WTC11 (cell line): ENCODE data around the gene FBN3. TPM values are rescaled to one million over a fixed set of nuclear protein-coding genes. Genes with fewer than 3 reads are reported as not detected.

Source experiments
- ATAC-seq: fragments of 200-7000 bp; cut with Tn5 transposase; 2 replicates; pipeline ENCODE4 v1.10.0; 2021; ENCODE audit warnings: mild to moderate bottlenecking, moderate library complexity
- CTCF ChIA-PET: fragments of 300-600 bp; sonication (Branson Sonifier 250); formaldehyde crosslinking; loops from one replicate; lab custom pipeline; 2021; ENCODE audit warnings: antibody characterized with exemption; lab: Charles Lee
- POLR2A ChIA-PET: fragments of 350-600 bp; sonication (Branson Sonifier 250); formaldehyde crosslinking; loops from one replicate; lab custom pipeline; 2021; ENCODE audit warnings: antibody characterized with exemption; lab: Charles Lee
- DNase-seq: peaks from one replicate; pipeline ENCODE4 v3.0.0; 2021; ENCODE audit warnings: low spot score
- H3K27ac Mint-ChIP-seq: 2 replicates; pipeline ENCODE4 v1.8.0; 2021; ENCODE audit warnings: mixed read lengths
- H3K27me3 Mint-ChIP-seq: 2 replicates; pipeline ENCODE4 v1.8.0; 2021; ENCODE audit warnings: low read depth, mild to moderate bottlenecking, moderate library complexity, mixed read lengths
- H3K36me3 Mint-ChIP-seq: 2 replicates; pipeline ENCODE4 v1.8.0; 2021; ENCODE audit warnings: mixed read lengths
- H3K4me1 Mint-ChIP-seq: 2 replicates; pipeline ENCODE4 v1.8.0; 2022; ENCODE audit warnings: mixed read lengths
- H3K4me3 Mint-ChIP-seq: 2 replicates; pipeline ENCODE4 v1.8.0; 2021; ENCODE audit warnings: mild to moderate bottlenecking, moderate library complexity, mixed read lengths
- H3K9me3 Mint-ChIP-seq: 2 replicates; pipeline ENCODE4 v1.8.0; 2021; ENCODE audit warnings: mixed read lengths
- AFF4 ChIP-seq: sonication (generic); formaldehyde crosslinking; IDR thresholded peaks from 2 replicates; pipeline ENCODE4 v1.8.1; 2023; ENCODE audit warnings: mild to moderate bottlenecking, missing genetic modification reagents, borderline replicate concordance
- FOXK1 ChIP-seq: sonication (generic); formaldehyde crosslinking; IDR thresholded peaks from 2 replicates; pipeline ENCODE4 v1.8.0; 2022; ENCODE audit warnings: mild to moderate bottlenecking, moderate library complexity, missing genetic modification reagents
- IRF2 ChIP-seq: sonication (generic); formaldehyde crosslinking; IDR thresholded peaks from 2 replicates; pipeline ENCODE4 v1.8.0; 2022; ENCODE audit warnings: low read depth, missing genetic modification reagents, borderline replicate concordance
- JAZF1 ChIP-seq: fragments of 250-450 bp; sonication (Bioruptor Pico); IDR thresholded peaks from 2 replicates; pipeline ENCODE4 v1.9.0; 2021; ENCODE audit warnings: moderate library complexity, mild to moderate bottlenecking, inconsistent platforms
- TCF7 ChIP-seq: sonication (generic); formaldehyde crosslinking; IDR thresholded peaks from 2 replicates; pipeline ENCODE4 v1.8.0; 2022; ENCODE audit warnings: mild to moderate bottlenecking, low read depth, missing genetic modification reagents, moderate library complexity
- ZBTB21 ChIP-seq: sonication (generic); formaldehyde crosslinking; IDR thresholded peaks from 2 replicates; pipeline ENCODE4 v1.8.1; 2023; ENCODE audit warnings: mild to moderate bottlenecking, missing genetic modification reagents, borderline replicate concordance
- ZBTB43 ChIP-seq: sonication (generic); formaldehyde crosslinking; IDR thresholded peaks from 2 replicates; pipeline ENCODE4 v1.8.1; 2023; ENCODE audit warnings: mild to moderate bottlenecking, missing genetic modification reagents
- ZNF219 ChIP-seq: sonication (generic); formaldehyde crosslinking; IDR thresholded peaks from 2 replicates; pipeline ENCODE4 v1.8.0; 2023; ENCODE audit warnings: missing genetic modification reagents, mild to moderate bottlenecking, borderline replicate concordance
- ZSCAN18 ChIP-seq: fragments of 250-450 bp; sonication (Bioruptor Pico); IDR thresholded peaks from 2 replicates; pipeline ENCODE4 v2.1.2; 2022; ENCODE audit warnings: mild to moderate bottlenecking, moderate library complexity
- total RNA-seq: library from RNA; stranded (reverse); gene quantifications from 3 replicates; pipeline ENCODE4 v1.2.3, GENCODE V29; 2021
- TF ChIP-seq, protein P1 (sequence below): sonication (generic); formaldehyde crosslinking; IDR thresholded peaks from 2 replicates; pipeline ENCODE4 v1.8.1; 2022; ENCODE audit warnings: missing genetic modification reagents, borderline replicate concordance
- TF ChIP-seq, protein P2 (sequence below): fragments of 200-600 bp; IDR thresholded peaks from 2 replicates; pipeline ENCODE4 v1.8.0; 2022; ENCODE audit warnings: antibody characterized with exemption
- TF ChIP-seq, protein P3 (sequence below): sonication (generic); formaldehyde crosslinking; IDR thresholded peaks from 2 replicates; pipeline ENCODE4 v1.8.1; 2023; ENCODE audit warnings: mild to moderate bottlenecking, missing genetic modification reagents
- TF ChIP-seq, protein P4 (sequence below): fragments of 250-450 bp; sonication (Bioruptor Pico); conservative IDR thresholded peaks from 2 replicates; pipeline ENCODE4 v1.9.0; 2021; ENCODE audit warnings: mild to moderate bottlenecking
- TF ChIP-seq, protein P5 (sequence below): fragments of 250-450 bp; sonication (Bioruptor Pico); IDR thresholded peaks from 2 replicates; pipeline ENCODE4 v1.9.0; 2021; ENCODE audit warnings: mild to moderate bottlenecking

Gene FBN3
- total RNA-seq, 1 experiment from 2014 or later = 54.8 TPM

DNA sequence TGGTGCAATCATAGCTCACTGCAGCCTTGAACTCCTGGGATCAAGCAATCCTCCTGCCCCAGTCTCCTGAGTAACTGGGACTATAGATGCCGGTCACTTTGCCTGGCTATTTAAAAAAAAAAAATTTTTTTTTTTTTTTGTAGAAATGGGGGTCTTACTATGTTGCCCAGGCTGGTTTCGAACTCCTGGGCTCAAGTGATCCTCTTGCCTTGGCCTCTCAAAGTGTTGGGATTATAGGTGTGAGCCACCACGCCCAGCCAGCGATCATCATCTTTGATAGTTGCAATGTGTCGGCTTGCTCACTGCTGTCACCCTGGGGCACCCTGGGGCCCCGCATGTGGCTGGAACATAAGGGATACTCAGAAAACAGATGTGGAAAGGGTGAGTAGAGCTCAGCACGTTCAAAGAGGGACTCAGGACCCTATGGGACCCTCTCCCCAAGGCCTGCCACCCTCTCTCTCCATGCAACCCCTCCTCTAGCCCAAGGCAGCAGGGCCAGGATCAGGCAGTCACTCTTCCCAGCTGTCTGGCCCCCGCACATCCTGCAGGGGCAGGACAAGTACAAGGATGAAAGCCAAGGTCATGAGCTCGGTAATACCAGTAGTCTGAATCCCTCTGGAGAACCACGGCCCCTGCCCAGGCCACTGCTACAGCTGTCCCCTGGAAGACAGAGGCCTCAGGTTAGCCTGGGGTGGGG is 103.4 kb downstream of the FBN3 start (continued):
- TF ChIP-seq, protein P1, sequence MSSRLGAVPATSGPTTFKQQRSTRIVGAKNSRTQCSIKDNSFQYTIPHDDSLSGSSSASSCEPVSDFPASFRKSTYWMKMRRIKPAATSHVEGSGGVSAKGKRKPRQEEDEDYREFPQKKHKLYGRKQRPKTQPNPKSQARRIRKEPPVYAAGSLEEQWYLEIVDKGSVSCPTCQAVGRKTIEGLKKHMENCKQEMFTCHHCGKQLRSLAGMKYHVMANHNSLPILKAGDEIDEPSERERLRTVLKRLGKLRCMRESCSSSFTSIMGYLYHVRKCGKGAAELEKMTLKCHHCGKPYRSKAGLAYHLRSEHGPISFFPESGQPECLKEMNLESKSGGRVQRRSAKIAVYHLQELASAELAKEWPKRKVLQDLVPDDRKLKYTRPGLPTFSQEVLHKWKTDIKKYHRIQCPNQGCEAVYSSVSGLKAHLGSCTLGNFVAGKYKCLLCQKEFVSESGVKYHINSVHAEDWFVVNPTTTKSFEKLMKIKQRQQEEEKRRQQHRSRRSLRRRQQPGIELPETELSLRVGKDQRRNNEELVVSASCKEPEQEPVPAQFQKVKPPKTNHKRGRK (CRISPR knock-in tag) = no peak
- TF ChIP-seq, protein P2, sequence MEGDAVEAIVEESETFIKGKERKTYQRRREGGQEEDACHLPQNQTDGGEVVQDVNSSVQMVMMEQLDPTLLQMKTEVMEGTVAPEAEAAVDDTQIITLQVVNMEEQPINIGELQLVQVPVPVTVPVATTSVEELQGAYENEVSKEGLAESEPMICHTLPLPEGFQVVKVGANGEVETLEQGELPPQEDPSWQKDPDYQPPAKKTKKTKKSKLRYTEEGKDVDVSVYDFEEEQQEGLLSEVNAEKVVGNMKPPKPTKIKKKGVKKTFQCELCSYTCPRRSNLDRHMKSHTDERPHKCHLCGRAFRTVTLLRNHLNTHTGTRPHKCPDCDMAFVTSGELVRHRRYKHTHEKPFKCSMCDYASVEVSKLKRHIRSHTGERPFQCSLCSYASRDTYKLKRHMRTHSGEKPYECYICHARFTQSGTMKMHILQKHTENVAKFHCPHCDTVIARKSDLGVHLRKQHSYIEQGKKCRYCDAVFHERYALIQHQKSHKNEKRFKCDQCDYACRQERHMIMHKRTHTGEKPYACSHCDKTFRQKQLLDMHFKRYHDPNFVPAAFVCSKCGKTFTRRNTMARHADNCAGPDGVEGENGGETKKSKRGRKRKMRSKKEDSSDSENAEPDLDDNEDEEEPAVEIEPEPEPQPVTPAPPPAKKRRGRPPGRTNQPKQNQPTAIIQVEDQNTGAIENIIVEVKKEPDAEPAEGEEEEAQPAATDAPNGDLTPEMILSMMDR = no peak
- TF ChIP-seq FOXK1 (CRISPR knock-in tag) (no peak), IRF2 (CRISPR knock-in tag) (no peak)

DNA sequence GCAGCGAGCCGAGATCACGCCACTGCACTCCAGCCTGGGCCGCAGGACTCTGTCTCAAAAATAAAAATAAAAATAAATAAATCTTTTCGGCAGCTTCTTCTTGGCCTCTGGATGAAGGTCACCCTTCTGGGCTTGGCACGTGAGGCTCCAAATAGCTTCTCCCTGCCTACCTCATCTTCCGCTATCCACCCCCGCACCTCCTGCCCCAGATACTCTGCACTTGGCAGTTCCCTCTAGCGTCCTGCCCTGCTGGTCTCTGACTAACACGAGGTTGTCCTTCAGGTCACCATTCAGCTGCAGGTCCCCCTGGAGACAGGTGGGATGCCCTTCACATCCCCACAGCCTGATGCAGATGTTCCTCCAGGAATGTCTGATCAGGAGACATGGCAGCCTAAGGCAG is 105.4 kb downstream of the FBN3 start:
- no peak for DNase-seq
- no peak for ATAC-seq
- H3K4me1 Mint-ChIP-seq = no peaks in the 10 kb centered on the region
- 0 out of 2 replicates have a peak overlapping the region, but pooled peaks have one; percentile 74 for H3K27ac Mint-ChIP-seq
- peaks cover 22% of the 10 kb centered on the region for H3K27me3 Mint-ChIP-seq
- POLR2A ChIA-PET = interaction anchor here (0.9 kb wide), 1 partner anchor 38 kb away, joined by 3 read pairs; the partner anchor contains the start of gene ELAVL1
- H3K36me3 Mint-ChIP-seq = no peaks in the 10 kb centered on the region
- CTCF ChIA-PET = interaction anchor here (0.6 to 1.6 kb wide), 5 partner anchors 15 to 285 kb away, joined by 3 to 4 read pairs (median 4); no protein-coding TSS in a partner anchor
- no peaks in the 10 kb centered on the region for H3K9me3 Mint-ChIP-seq
- H3K4me3 Mint-ChIP-seq = no peak overlapping the region
- TF ChIP-seq, protein P3, sequence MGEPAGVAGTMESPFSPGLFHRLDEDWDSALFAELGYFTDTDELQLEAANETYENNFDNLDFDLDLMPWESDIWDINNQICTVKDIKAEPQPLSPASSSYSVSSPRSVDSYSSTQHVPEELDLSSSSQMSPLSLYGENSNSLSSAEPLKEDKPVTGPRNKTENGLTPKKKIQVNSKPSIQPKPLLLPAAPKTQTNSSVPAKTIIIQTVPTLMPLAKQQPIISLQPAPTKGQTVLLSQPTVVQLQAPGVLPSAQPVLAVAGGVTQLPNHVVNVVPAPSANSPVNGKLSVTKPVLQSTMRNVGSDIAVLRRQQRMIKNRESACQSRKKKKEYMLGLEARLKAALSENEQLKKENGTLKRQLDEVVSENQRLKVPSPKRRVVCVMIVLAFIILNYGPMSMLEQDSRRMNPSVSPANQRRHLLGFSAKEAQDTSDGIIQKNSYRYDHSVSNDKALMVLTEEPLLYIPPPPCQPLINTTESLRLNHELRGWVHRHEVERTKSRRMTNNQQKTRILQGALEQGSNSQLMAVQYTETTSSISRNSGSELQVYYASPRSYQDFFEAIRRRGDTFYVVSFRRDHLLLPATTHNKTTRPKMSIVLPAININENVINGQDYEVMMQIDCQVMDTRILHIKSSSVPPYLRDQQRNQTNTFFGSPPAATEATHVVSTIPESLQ (CRISPR knock-in tag) = no peak
- no peak for TF ChIP-seq AFF4 (CRISPR knock-in tag)
- TF ChIP-seq ZBTB43 (CRISPR knock-in tag) = no peak
- no peak for TF ChIP-seq ZBTB21 (CRISPR knock-in tag)
- TF ChIP-seq ZNF219 (CRISPR knock-in tag) = no peak
- no peak for TF ChIP-seq JAZF1
- no peak for TF ChIP-seq ZSCAN18 (CRISPR knock-in tag)
- TF ChIP-seq, protein P4, sequence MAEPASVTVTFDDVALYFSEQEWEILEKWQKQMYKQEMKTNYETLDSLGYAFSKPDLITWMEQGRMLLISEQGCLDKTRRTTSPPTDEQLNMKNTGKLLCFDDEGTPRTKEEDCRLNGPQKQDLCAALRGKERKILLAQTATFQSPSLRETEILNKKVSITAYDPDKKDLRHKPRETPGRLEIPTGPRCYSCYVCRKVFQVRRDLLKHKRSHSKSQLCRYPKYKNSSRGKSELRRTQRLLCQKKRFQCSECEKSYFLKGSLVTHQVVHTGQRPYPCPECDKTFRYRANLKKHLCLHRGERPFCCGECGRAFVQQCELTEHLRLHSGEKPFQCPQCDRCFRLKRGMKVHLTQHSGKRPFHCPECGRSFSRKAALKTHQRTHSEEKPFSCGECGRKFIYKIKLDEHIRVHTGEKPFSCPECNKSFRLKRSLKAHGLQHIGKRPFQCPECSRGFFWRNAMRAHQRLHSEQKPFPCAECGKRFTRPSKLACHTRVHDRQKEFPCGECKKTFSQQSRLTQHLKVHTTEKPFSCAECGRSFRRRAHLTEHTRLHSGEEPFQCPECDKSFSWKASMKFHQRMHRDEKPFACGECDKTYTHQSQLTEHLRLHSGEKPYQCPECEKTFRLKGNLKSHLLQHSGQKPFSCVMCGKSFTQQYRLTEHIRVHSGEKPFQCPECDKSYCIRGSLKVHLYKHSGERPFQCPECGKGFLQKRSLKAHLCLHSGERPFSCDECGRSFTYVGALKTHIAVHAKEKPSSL = no peak
- TF ChIP-seq, protein P5, sequence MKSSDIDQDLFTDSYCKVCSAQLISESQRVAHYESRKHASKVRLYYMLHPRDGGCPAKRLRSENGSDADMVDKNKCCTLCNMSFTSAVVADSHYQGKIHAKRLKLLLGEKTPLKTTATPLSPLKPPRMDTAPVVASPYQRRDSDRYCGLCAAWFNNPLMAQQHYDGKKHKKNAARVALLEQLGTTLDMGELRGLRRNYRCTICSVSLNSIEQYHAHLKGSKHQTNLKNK (CRISPR knock-in tag) = no peak
- no peak for TF ChIP-seq TCF7
